Embryonic facial prominence (tissue), 1 donor: ENCODE results near the gene YEATS2.
"Not testable (repeated sequence)": the region's sequence is repeated elsewhere in the genome, so short reads cannot be mapped to it uniquely, and the experiment has no call there.

Experiments
- DNase-seq: peaks from one replicate; pipeline ENCODE4 v3.0.0-alpha.2; 2016; ENCODE audit errors: extremely low spot score

YEATS2 gene

DNA sequence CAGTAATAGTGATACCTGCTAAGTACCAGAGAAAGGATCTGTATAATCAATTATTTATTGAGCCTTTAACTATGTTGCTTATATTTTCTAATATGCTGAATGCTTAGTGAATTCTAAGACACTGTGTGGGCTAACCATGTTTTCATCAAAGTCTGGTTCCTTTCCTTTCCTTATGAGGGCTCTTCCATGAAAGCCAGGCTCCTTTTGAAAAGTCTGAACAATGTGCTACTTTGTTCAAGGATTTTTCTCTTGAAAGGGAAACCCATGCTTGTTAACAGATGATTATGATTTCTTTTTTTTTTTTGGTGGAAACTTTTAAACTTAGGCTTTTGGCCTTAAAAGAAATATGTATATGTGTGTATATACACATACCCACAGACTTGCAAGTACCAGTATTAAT lies 17.0 kb downstream of the YEATS2 start:
- no peak for DNase-seq

DNA sequence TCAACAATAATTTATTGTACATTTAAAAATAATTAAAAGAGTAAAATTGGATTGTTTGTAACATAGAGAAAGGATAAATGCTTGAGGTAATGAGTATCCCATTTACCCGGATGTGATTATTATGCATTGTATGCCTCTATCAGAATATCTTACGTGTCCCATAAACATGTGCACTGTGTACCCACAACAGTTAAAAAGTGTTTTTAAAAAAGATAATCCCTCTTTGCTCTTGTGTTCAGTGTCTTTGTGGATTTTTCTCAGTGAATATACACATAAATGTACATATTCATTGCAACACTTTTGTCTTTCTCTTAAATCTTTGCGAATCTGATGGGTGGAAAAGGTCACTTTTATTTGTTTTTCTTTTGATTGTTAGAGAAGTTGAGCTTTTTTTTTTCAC lies 20.4 kb downstream of the YEATS2 start:
- no peak for DNase-seq

DNA sequence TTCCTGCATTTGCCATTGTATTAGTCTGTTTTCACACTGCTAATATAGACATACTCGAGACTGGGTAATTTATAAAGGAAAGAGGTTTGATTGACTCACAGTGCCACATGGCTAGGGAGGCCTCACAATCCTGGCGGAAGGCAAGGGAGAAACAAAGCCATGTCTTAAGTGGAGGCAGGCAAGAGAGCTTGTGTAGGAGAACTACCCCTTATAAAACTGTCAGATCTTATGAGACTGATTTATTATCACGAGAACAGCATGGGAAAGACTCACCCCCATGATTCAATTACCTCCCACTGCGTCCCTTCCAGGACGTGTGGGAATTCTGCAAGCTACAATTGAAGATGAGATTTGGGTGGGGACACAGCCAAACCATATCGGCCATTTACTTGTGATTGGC lies 27.8 kb downstream of the YEATS2 start:
- no peak for DNase-seq

DNA sequence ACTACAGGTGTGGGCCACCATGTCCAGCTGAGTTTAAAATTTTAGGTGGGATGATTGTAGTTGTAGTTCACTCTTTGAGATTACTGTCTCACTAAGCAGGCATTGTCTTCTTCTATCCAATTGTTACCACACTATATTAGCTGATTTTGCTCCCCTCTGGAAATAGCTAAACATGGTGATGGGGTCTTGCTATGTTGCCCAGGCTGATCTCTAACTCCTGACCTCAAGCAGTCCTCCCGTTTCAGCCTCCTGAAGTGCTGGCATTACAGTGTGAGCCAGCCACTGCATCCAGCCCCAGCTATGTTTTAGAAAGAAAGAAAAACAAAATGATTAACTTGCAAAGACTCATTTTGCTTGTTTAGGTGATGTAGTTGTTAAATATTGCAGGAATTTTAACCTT lies 30.6 kb downstream of the YEATS2 start:
- no peak for DNase-seq

DNA sequence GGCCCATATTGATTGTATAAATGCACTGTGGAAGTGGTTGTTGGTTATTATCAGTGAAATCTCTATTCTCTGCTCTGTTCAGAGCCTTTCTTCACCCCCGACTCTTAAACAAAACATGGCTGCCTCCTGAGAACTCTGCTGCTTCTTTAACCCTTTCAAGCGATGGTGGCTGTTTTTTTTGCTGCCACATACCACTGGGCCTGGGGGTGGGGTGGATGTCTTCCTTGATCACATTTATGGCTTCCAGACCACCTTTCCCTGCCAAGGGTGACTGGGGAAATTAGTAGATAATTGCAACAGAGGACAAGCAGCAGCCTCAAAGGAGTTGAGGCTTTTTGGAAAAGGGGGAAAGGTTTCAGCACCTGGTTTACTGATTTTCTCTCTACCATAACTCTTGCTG lies 32.8 kb downstream of the YEATS2 start:
- no peak for DNase-seq

DNA sequence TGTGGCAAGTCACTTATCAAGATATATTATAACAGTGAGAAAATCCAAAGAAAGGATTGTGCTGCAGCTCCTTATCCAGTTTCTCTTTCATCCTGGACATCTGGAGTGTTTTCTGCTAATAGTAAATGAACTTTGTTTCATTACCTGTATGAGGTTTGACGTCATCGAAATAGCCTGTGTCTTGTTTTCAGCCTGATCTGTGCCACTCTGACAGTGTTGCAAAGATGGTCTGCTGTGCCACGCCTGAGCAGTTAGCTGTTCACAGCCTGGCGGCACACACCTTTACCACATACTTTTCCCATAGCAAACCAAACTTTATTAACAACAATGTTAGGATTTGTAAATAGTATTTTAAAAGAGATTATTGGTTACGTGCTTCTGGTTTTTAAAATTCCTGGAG lies 34.0 kb downstream of the YEATS2 start:
- no peak for DNase-seq

DNA sequence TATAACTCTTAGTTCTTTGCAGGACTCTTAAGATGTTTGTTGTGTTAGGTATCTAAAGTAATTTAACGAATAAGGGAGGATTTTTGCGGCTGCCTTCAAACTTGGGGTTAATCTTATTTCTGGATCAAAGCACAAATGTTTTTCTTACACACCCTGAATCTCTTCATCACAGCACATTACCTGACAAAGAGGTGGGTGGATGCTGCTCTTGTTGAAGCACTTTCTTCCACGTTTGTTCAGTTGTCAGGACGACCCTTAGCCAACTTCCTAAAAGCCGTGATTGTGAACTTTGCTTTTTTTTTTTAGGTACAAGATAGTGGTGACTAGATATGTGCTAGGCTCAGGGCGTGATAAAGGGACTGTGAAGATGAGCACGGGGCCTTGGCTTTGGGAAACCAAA lies 36.0 kb downstream of the YEATS2 start:
- DNase-seq: no peak

DNA sequence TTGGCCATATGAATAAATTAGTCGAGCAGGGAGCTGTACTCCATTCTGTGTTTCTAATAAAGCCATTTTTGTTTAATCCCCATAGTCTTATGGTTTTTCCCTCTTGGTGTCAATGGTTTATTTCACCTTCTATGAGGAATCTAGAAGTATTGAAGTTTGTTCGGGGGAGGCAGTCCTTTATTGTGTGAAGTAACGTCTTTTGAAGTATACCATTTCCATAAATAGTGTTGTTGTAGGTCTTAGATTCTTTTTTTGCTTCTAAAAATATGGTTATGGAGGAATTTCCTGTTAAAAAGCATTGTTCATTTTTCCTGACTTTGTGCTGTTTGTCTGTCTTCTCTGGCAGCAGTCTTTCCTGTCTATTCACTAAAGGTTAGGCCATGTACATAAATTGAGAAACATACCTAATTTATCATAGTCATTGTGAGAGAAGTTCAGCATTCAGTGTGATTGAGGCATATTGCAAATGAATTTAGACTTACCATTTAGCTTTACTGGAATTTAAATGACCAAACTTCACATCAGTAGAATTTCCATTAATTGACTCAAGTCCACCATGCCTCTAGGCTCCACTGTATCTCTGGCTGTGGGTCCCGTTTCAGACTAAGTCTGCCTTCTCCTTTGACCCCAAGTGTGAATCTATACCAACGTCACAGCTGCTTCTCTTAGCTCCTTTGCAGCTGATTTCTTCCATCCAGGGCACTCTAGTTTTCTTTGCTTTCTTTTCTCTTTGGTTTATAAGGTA lies 37.3 kb downstream of the YEATS2 start:
- DNase-seq: no peak

DNA sequence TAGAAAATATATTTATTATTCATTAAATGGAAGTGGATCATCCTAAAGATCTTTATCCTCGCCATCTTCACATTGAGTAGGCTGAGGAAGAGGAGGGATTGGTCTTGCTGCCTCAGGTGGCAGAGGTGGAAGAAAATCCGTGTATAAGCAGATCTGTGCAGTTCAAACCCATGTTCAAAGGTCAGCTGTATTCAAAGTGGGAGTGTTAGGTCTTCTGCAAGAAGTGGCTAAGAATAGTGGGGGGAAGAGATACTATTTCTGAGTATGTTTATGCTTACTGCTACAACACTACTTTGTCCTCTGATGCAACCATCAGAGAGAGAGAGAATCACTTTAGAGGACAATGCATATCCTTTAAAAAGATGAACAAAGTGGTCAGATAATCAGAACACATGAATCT lies 39.5 kb downstream of the YEATS2 start:
- no peak for DNase-seq

DNA sequence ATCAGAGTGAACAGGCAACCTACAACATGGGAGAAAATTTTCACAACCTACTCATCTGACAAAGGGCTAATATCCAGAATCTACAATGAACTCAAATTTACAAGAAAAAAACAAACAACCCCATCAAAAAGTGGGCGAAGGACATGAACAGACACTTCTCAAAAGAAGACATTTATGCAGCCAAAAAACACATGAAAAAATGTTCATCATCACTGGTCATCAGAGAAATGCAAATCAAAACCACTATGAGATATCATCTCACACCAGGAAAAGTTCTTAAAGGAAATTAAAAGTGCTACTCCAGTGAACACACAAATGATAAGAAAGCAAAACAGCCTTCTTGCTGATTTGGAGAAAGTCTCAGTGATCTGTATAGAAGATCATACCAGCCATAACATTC lies 42.6 kb downstream of the YEATS2 start:
- not testable (repeated sequence) for DNase-seq

DNA sequence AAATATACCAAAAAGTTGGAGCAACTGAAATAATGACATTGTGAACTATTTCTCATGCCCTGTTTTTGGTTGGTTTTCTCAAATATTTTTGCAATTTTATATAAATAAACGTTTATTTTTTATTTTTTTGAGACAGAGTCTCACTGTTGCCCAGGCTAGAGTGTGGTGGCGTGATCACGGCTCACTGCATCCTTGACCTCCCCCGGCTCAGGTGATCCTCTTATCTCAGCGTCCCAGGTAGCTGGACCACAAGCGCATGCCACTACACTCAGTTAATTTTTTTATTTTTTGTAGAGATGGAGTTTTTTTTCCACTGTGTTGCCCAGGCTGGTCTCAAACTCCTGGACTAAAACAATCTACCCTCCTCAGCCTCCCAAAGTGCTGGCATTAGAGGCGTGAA lies 45.6 kb downstream of the YEATS2 start:
- no peak for DNase-seq

DNA sequence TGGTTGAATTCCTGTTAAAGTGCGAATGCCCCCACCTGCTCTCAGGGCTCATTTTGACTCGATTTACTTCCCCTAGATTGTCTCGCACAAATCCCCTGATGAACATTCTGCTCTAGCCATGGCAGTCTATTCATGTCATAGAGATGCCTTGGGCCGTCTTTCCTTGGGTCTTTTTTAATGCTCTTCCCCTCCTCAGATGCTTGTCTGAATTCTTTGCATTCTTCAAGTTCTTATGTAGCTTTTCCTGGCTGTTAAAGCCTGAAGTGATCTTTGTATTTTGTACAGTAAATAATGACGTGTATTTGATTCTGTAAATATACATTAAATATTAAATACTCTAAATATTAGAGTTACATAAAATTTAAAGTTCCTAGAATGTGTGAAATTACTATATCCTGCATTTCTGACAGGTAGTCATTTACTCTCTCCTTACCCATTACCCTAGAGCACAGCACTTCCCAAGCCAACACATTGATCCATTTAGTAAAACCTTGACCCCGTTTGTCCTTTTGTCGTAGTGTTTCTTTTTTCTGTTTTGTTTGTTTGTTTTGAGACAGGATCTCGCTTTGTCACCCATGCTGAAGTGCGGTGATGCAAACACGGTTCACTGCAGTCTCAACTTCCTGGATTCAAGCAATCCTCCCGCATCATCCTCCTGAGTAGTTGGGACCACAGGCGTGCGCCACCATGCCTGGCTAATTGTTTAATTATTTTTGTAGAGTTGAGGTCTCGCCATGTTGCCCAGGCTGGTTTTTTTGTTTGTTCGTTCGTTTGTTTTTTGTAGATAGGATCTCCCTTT lies 47.9 kb downstream of the YEATS2 start:
- DNase-seq: no peak

DNA sequence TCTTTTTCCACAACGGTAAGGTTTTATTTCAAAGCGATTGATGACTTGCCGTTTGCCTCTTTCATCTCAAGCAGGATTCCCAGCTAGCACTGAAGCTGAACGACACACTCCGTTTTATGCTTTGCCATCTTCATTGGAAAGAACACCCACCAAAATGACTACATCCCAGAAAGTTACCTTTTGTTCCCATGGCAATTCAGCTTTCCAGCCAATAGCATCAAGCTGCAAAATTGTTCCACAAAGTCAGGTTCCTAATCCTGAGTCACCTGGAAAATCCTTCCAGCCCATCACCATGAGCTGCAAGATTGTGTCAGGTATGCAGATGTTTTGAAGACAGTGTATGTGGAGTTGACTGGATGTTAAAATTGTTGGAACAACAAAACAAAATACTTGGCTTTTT lies 56.5 kb downstream of the YEATS2 start:
- no peak for DNase-seq

DNA sequence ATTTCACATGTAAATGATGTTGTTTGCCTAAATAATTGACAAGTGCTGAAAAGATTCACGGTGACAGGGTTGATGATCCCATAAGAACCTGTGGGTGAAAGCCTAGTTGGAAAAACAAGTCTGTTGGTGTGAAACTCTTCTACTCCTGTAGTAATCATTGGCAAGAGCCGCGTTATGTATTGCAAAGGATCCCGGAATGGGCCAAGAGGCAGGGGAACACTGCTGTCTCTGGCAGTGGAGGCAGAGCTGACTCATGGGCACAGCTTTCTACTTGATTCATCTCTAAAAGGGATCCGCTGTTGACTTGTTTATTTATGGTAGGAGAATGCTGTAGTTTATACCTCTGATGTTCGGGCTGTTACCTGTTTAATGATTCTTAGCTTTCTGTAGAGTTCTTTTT lies 64.7 kb downstream of the YEATS2 start:
- DNase-seq: no peak

DNA sequence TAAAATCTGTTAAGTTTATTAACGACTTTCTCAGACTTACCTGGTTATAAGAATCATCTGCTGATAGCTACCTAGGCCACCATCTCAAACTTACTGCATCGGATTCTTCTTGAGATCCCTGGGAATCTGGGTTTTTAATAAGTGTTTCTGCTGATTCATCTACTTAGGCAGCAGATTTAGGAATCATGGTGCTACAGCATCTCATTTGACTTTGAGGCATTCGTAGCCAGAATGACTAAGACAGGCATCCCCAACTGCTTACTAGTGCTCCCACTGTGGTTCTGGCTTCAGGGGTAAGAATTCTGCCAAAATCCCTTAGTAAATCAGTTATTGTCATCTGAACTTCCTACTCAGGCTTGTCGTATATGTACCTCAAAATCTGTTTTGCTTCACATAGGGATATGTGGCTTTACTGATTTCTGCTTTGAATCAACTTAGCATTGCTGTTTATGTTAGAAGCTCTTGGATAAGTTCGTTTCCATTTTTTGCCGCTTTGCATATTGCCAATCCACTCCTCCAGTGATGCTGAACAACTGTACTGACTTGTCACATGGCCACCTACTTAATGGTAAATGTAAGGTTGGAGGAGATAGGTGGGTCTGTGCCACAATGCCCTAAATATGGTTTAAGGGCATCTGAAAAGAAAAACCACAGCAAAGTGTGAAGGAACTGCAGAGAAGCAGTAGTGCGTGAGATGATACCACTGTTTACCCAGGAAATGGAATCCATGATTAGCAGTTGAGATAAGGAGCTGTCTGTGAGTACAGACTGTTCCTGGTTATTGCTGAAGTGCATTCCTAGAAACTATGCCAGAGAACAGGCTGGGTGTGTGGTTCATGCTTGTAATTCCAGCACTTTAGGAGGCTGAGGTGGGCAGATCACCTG lies 67.5 kb downstream of the YEATS2 start:
- no peak for DNase-seq

DNA sequence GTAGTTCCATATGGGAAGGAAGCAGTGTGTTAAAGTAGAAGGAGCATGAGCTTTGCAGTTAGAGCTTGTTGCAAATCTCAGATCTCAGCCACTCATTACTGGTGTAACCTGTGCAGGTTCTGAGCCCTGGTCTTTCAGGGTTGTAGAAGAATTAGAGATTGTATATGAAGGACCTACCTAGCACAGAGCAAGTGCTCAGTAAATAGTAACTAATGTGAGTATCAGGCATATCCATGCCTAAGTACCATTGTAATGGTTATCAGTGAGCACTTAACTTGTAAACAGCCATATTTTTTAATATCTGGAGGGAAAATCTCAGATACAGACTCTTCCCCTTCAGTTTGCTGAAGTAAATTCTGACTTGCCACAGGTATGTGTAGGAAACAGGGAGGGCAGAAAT lies 68.5 kb downstream of the YEATS2 start:
- DNase-seq: no peak

DNA sequence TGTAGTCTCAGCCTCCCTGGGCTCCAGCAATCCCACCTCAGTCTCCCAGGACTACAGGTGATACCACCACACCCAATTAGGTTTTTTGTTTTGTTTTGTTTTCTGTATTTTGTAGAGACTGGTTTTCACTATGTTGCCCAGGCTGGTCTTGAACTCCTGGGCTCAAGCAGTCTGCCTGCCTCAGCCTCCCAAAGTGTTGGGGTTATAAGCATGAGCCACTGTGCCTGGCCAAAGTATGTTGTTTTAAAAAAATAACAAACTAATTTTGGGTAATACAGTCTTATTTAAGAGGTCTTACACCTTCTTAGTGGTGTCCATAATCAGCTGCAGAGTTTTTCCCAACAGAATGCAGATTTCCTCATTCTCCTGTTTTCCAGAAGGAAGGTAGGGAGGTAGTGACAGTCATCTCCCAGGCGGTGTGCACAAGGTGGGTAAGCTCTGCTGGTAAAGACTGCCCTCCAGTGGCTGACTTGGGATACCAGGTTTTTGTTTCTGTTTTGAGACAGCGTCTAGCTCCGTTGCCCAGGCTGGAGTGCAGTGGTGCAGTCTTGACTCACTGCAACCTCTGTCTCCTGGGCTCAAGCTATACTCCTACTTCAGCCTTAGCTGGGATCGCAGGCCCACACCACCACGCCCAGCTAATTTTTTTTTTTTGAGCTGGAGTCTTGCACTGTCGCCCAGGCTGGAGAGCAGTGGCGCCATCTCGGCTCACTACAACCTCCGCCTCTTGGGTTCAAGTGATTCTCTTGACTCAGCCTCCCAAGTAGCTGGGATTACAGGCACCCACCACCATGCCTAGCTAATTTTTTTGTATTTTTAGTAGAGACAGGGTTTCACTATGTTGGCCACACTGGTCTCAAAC lies 69.4 kb downstream of the YEATS2 start:
- DNase-seq: no peak

DNA sequence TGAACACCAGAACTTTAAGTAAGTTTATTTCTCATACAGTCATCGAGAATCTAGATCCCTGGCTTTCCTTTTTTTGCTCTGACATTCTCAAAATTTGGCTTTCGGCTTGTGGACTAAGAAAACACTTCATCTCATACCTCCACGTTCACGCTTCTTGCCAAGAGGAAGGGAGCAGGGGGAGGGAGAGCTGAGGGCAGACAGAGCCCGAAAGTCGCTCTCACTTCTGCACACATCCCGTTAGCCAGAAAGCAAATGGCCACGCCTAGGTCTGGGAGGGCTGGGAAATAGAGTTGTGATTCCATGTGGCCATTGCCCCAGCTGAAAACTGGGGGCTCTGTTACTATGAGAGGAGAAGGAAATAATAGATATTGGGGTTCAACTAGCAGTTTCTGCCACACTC lies 70.5 kb downstream of the YEATS2 start:
- no peak for DNase-seq

DNA sequence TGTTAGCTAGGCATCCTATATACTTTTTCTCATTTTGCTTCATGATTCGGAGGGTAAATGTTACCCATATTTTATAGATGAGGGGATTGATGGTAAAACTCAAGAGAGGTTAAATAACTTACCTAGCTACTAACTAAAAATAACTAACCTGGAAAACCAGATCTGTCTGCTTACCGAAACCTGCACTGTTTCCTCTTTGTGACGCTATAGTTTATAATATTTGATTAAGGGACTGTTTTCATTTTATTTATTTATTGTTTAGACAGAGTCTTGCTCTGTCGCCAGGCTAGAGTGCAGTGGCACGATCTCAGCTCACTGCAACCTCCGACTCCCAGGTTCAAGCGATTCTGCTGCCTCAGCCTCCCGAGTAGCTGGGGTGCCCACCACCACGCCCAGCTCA lies 71.9 kb downstream of the YEATS2 start:
- DNase-seq: no peak

DNA sequence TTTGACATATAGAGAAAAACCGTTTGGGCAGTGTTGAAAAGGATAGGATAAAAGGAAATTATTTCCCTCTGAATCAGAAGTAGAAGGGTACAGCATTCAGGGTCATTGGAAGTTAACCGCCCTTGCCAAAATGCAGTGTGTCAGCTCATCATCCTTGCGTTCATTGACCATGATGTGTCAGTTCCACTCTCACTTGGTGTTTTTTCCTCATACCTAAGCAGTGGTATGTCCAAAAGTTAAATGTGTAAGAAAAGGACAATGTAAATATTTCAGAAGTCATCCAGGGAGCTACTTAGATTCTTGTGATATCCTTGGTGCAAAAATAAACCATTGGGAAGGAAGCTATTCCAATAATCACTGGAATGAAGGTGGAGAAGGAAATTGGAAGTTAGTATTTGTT lies 77.0 kb downstream of the YEATS2 start:
- DNase-seq: no peak

DNA sequence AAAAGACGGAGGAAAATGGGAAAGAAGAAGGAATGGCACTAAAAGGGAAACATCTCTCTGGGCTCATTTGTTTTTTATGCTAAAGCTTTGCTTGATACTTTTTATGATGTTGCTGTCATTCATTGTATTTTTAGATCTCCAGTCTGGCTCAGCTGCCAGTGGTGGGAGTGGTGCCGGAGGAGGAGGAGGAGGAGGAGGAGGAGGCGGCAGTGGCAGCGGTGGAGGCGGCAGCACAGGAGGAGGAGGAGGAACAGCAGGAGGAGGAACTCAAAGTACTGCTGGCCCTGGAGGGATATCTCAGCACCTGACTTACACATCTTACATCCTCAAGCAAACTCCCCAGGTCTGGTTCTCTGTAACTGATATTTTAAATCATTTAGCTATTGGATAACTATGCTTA lies 78.2 kb downstream of the YEATS2 start:
- DNase-seq: no peak

DNA sequence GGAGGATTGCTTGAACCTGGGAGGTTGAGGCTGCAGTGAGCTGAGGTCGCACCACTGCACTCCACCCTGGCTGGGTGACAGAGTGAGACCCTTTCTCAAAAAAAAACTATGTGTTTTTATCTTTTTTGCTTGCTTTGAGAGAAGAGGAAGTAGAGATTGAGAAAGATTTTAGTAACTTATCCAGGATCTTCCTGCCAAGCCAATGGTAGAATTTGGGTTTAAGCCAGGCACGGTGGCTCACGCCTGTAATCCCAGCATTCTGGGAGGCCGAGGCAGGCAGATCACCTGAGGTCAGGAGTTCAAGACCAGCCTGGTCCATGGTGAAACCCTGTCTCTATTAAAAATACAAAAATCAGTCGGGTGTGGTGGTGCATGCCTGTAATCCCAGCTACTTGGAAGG lies 78.9 kb downstream of the YEATS2 start:
- DNase-seq: not testable (repeated sequence)
